HepG2 (cell line): ENCODE measurements around the gene IL6R. TPM values are rescaled to one million over a fixed set of nuclear protein-coding genes. Genes with fewer than 3 reads are reported as not detected.

Experiments
- AKAP8 ChIP-seq: sonication (generic); formaldehyde crosslinking; IDR thresholded peaks from 2 replicates; pipeline ENCODE4 v1.5.1; 2020; ENCODE audit warnings: mild to moderate bottlenecking, missing genetic modification reagents
- ARNT2 ChIP-seq: sonication (generic); formaldehyde crosslinking; IDR thresholded peaks from 2 replicates; pipeline ENCODE4 v1.8.0; 2022; ENCODE audit warnings: mild to moderate bottlenecking, low read depth, missing genetic modification reagents, moderate library complexity
- CENPX ChIP-seq: sonication (generic); formaldehyde crosslinking; IDR thresholded peaks from 2 replicates; pipeline ENCODE4 v1.9.0; 2021; ENCODE audit warnings: mild to moderate bottlenecking, missing genetic modification reagents, moderate library complexity
- KLF11 ChIP-seq: IDR thresholded peaks from 2 replicates; pipeline ENCODE4 v1.6.1; 2016; ENCODE audit warnings: missing compliant biosample characterization
- KLF15 ChIP-seq: sonication (generic); formaldehyde crosslinking; IDR thresholded peaks from 2 replicates; pipeline ENCODE4 v1.8.1; 2023; ENCODE audit warnings: borderline replicate concordance, mild to moderate bottlenecking, inconsistent platforms, missing genetic modification reagents, mixed read lengths
- MIER2 ChIP-seq: IDR thresholded peaks from 2 replicates; pipeline ENCODE4 v1.6.1; 2016; ENCODE audit warnings: missing biosample characterization, missing genetic modification reagents
- NCOA1 ChIP-seq: sonication (generic); formaldehyde crosslinking; IDR thresholded peaks from 2 replicates; pipeline ENCODE4 v1.9.0; 2021; ENCODE audit warnings: missing genetic modification reagents
- NCOA5 ChIP-seq: sonication (generic); formaldehyde crosslinking; IDR thresholded peaks from 2 replicates; pipeline ENCODE4 v1.4.0; 2020; ENCODE audit warnings: missing genetic modification reagents
- NKX3-1 ChIP-seq: sonication (generic); formaldehyde crosslinking; IDR thresholded peaks from 2 replicates; pipeline ENCODE4 v1.5.0; 2020; ENCODE audit warnings: missing genetic modification reagents
- ONECUT2 ChIP-seq: sonication (generic); formaldehyde crosslinking; IDR thresholded peaks from 2 replicates; pipeline ENCODE4 v1.4.0; 2020; ENCODE audit warnings: missing genetic modification reagents
- REPIN1 ChIP-seq: sonication (generic); formaldehyde crosslinking; IDR thresholded peaks from 2 replicates; pipeline ENCODE4 v1.8.0; 2022; ENCODE audit warnings: missing genetic modification reagents, low read depth, mild to moderate bottlenecking, borderline replicate concordance
- SALL1 ChIP-seq: sonication (generic); formaldehyde crosslinking; IDR thresholded peaks from 2 replicates; pipeline ENCODE4 v1.8.0; 2022; ENCODE audit warnings: mild to moderate bottlenecking, missing genetic modification reagents
- SETDB1 ChIP-seq: sonication (generic); formaldehyde crosslinking; IDR thresholded peaks from 2 replicates; pipeline ENCODE4 v1.5.1; 2020; ENCODE audit warnings: missing genetic modification reagents, mild to moderate bottlenecking, borderline replicate concordance
- ZNF256 ChIP-seq: sonication (generic); formaldehyde crosslinking; conservative IDR thresholded peaks from 2 replicates; pipeline ENCODE4 v1.4.0; 2020; ENCODE audit warnings: missing genetic modification reagents
- ZNF367 ChIP-seq: sonication (generic); formaldehyde crosslinking; IDR thresholded peaks from 2 replicates; pipeline ENCODE4 v1.4.0; 2020; ENCODE audit warnings: missing genetic modification reagents, borderline replicate concordance
- ZNF460 ChIP-seq: sonication (generic); formaldehyde crosslinking; IDR thresholded peaks from 2 replicates; pipeline ENCODE4 v1.5.1; 2020; ENCODE audit warnings: missing genetic modification reagents, mild to moderate bottlenecking, borderline replicate concordance
- ZNF670 ChIP-seq: sonication (generic); formaldehyde crosslinking; IDR thresholded peaks from 2 replicates; pipeline ENCODE4 v1.8.0; 2022; ENCODE audit warnings: mild to moderate bottlenecking, missing genetic modification reagents, borderline replicate concordance
- ZSCAN30 ChIP-seq: sonication (generic); formaldehyde crosslinking; IDR thresholded peaks from 2 replicates; pipeline ENCODE4 v1.5.0; 2020; ENCODE audit warnings: mild to moderate bottlenecking, missing genetic modification reagents
- polyA plus RNA-seq, 8 experiments: library from polyadenylated mRNA; depleted of rRNA in 3 of 8; stranded (reverse) in 7 of 8; unstranded in 1 of 8; fragments of >200 nt; fragmentation: Illumina TruSeq in 4 of 8; extraction: Trizol in 4 of 8; gene quantifications; 2 replicates each; pipeline versions ENCODE4 v1.2.1 to v1.2.3, GENCODE V29; 2011 to 2016; ENCODE audit warnings: low read depth in 4 of 8, missing spikeins in 1 of 8, mixed read lengths in 1 of 8; ENCODE audit not compliant: insufficient read depth in 1 of 8
- total RNA-seq, 5 experiments: library from RNA; depleted of rRNA; stranded (reverse); fragments of >200 nt; fragmentation: Illumina TruSeq; extraction: Trizol; gene quantifications; 2 replicates each; pipeline ENCODE4 v1.2.3, GENCODE V29; 2016; ENCODE audit warnings: low read depth in 1 of 5
- TF ChIP-seq, protein P1 (sequence below): sonication (generic); formaldehyde crosslinking; IDR thresholded peaks from 2 replicates; pipeline ENCODE4 v1.5.0; 2020; ENCODE audit warnings: missing genetic modification reagents, mild to moderate bottlenecking, borderline replicate concordance
- TF ChIP-seq, protein P2 (sequence below): sonication (generic); formaldehyde crosslinking; IDR thresholded peaks from 2 replicates; pipeline ENCODE4 v1.5.0; 2020; ENCODE audit warnings: missing genetic modification reagents
- TF ChIP-seq, protein P3 (sequence below): sonication (generic); formaldehyde crosslinking; IDR thresholded peaks from 2 replicates; pipeline ENCODE4 v1.4.0; 2020; ENCODE audit warnings: missing genetic modification reagents, mild to moderate bottlenecking, borderline replicate concordance
- TF ChIP-seq, protein P4 (sequence below): sonication (generic); formaldehyde crosslinking; IDR thresholded peaks from 2 replicates; pipeline ENCODE4 v1.5.1; 2020; ENCODE audit warnings: mild to moderate bottlenecking, missing genetic modification reagents

The IL6R gene
- total and polyA plus RNA-seq, 2 of the 13 experiments (the other 11 are each of a cell fraction or from before 2014, with no cell fraction given) = 5.0 to 24.5 TPM

DNA sequence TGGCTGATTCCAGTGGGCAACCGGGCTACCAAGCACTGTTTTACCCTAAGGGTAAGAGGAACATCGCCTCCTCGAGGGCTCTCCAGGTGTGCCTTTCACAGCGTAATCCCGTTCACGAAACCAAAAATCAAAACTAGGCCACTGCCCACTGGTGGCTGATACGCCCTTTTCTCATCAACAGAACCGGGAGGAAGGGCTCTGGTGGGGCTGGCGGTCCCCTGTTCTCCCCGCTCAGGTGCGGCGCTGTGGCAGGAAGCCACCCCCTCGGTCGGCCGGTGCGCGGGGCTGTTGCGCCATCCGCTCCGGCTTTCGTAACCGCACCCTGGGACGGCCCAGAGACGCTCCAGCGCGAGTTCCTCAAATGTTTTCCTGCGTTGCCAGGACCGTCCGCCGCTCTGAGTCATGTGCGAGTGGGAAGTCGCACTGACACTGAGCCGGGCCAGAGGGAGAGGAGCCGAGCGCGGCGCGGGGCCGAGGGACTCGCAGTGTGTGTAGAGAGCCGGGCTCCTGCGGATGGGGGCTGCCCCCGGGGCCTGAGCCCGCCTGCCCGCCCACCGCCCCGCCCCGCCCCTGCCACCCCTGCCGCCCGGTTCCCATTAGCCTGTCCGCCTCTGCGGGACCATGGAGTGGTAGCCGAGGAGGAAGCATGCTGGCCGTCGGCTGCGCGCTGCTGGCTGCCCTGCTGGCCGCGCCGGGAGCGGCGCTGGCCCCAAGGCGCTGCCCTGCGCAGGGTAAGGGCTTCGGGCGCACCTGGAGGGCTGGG lies at the start of gene IL6R (continued):
- TF ChIP-seq MIER2 (CRISPR knock-in tag) (0 out of 2 replicates have a peak, but pooled peaks have one; percentile 55), ARNT2 (CRISPR knock-in tag) (peak; percentile 84), ZNF256 (CRISPR knock-in tag) (no peak), NCOA1 (no peak), CENPX (no peak), SETDB1 (CRISPR knock-in tag) (no peak), ZNF670 (CRISPR knock-in tag) (no peak), NCOA5 (no peak), SALL1 (CRISPR knock-in tag) (peak; percentile 85), ZNF367 (no peak), NKX3-1 (CRISPR knock-in tag) (no peak), KLF15 (no peak; the same call in 1 of the 2 replicates), KLF11 (CRISPR knock-in tag) (no peak), ZNF460 (CRISPR knock-in tag) (no peak), ZSCAN30 (no peak), ONECUT2 (CRISPR knock-in tag) (0 out of 2 replicates have a peak, but pooled peaks have one; percentile 16), AKAP8 (CRISPR knock-in tag) (no peak), REPIN1 (CRISPR knock-in tag) (peak; percentile 55)
- TF ChIP-seq, protein P1, sequence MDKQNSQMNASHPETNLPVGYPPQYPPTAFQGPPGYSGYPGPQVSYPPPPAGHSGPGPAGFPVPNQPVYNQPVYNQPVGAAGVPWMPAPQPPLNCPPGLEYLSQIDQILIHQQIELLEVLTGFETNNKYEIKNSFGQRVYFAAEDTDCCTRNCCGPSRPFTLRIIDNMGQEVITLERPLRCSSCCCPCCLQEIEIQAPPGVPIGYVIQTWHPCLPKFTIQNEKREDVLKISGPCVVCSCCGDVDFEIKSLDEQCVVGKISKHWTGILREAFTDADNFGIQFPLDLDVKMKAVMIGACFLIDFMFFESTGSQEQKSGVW = no peak
- TF ChIP-seq, protein P2, sequence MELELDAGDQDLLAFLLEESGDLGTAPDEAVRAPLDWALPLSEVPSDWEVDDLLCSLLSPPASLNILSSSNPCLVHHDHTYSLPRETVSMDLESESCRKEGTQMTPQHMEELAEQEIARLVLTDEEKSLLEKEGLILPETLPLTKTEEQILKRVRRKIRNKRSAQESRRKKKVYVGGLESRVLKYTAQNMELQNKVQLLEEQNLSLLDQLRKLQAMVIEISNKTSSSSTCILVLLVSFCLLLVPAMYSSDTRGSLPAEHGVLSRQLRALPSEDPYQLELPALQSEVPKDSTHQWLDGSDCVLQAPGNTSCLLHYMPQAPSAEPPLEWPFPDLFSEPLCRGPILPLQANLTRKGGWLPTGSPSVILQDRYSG = no peak
- TF ChIP-seq, protein P3, sequence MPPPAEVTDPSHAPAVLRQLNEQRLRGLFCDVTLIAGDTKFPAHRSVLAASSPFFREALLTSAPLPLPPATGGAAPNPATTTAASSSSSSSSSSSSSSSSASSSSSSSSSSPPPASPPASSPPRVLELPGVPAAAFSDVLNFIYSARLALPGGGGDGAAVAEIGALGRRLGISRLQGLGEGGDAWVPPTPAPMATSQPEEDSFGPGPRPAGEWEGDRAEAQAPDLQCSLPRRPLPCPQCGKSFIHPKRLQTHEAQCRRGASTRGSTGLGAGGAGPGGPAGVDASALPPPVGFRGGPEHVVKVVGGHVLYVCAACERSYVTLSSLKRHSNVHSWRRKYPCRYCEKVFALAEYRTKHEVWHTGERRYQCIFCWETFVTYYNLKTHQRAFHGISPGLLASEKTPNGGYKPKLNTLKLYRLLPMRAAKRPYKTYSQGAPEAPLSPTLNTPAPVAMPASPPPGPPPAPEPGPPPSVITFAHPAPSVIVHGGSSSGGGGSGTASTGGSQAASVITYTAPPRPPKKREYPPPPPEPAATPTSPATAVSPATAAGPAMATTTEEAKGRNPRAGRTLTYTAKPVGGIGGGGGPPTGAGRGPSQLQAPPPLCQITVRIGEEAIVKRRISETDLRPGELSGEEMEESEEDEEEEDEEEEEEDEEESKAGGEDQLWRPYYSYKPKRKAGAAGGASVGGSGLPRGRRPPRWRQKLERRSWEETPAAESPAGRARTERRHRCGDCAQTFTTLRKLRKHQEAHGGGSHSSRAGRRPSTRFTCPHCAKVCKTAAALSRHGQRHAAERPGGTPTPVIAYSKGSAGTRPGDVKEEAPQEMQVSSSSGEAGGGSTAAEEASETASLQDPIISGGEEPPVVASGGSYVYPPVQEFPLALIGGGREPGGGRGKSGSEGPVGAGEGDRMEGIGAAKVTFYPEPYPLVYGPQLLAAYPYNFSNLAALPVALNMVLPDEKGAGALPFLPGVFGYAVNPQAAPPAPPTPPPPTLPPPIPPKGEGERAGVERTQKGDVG = 0 out of 2 replicates have a peak, but pooled peaks have one; percentile 22
- TF ChIP-seq, protein P4, sequence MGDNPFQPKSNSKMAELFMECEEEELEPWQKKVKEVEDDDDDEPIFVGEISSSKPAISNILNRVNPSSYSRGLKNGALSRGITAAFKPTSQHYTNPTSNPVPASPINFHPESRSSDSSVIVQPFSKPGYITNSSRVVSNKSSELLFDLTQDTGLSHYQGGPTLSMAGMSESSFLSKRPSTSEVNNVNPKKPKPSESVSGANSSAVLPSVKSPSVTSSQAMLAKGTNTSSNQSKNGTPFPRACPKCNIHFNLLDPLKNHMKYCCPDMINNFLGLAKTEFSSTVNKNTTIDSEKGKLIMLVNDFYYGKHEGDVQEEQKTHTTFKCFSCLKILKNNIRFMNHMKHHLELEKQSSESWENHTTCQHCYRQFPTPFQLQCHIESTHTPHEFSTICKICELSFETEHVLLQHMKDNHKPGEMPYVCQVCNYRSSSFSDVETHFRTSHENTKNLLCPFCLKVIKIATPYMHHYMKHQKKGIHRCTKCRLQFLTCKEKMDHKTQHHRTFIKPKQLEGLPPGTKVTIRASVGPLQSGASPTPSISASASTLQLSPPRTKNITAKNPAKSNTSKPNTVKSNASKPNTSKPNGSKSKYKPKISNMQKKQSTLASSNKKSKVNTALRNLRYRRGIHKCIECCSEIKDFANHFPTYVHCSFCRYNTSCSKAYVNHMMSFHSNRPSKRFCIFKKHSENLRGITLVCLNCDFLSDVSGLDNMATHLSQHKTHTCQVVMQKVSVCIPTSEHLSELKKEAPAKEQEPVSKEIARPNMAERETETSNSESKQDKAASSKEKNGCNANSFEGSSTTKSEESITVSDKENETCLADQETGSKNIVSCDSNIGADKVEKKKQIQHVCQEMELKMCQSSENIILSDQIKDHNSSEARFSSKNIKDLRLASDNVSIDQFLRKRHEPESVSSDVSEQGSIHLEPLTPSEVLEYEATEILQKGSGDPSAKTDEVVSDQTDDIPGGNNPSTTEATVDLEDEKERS (CRISPR knock-in tag) = peak; percentile 53; the same call in 1 of the 2 replicates
